ENCODE data around the gene LAGE3. TPM values are rescaled to one million over a fixed set of nuclear protein-coding genes. Genes with fewer than 3 reads are reported as not detected.

The LAGE3 gene
- total RNA-seq, 4 donors from 2014 or later: 16.3 to 21.3 (median 17.2) TPM

- Histone ChIP-seq H3K4me1 (peaks cover 0 to 43% (median 0%) of the 10 kb centered on the region in 3 donors), H3K36me3 (peaks cover 0 to 62% of the 10 kb centered on the region in 2 donors), H3K27me3 (no peaks in the 10 kb centered on the region), H3K27ac (peak overlapping the region; percentile 90 to 96 (median 93)), H3K4me3 (peak overlapping the region; percentile 79 to 83), H3K9me3 (no peaks in the 10 kb centered on the region)
- TF ChIP-seq EP300 (IDR thresholded peaks at IDR 0.05) (no peak), CTCF (IDR thresholded peaks at IDR 0.05) (no peak), POLR2AphosphoS5 (IDR thresholded peaks at IDR 0.05) (no peak), POLR2A (IDR thresholded peaks at IDR 0.05) (no peak)
- no peak for ATAC-seq
- WGBS, 2 donors (ENCODE audit: low coverage in 1 of 2): 0 to 25% methylated on average over 1 to 7 of the region's 28 CpGs
These were observed 40.8 kb downstream of the LAGE3 start for GRCh38 chrX:154437971-154438893.

GRCh38 chrX:154436983-154437752, 41.9 kb downstream of the LAGE3 start, which contains the start of gene GDI1:
GDI1 (plus strand) TSS chrX:154437154; CDS start chrX:154437255, 101 bp downstream.
- Histone ChIP-seq H3K36me3 (peaks cover 0 to 65% of the 10 kb centered on the region in 2 donors), H3K4me1 (peaks cover 0 to 39% (median 0%) of the 10 kb centered on the region in 3 donors), H3K27ac (peak within 1 kb of the TSS; percentile 90 to 96 (median 93)), H3K27me3 (no peaks in the 10 kb centered on the region), H3K9me3 (no peaks in the 10 kb centered on the region), H3K4me3 (peak within 1 kb of the TSS; percentile 79 to 83)
- ATAC-seq: peak; percentile 74
- peak; percentile 30 to 61 for TF ChIP-seq POLR2A (IDR thresholded peaks at IDR 0.05)
- TF ChIP-seq CTCF (IDR thresholded peaks at IDR 0.05): no peak
- peak; percentile 56 for TF ChIP-seq POLR2AphosphoS5 (IDR thresholded peaks at IDR 0.05)
- no CpG with 5 or more reads among the region's 93 CpGs for WGBS, 2 donors (ENCODE audit: low coverage in 1 of 2)

- TF ChIP-seq POLR2AphosphoS5 (IDR thresholded peaks at IDR 0.05): no peak
- TF ChIP-seq CTCF (IDR thresholded peaks at IDR 0.05): no peak
- no peak for TF ChIP-seq POLR2A (IDR thresholded peaks at IDR 0.05)
- H3K27ac ChIP-seq: peak overlapping the region; percentile 90 to 96 (median 93)
- peak overlapping the region; percentile 79 to 83 for H3K4me3 ChIP-seq
- peaks cover 0 to 65% of the 10 kb centered on the region in 2 donors for H3K36me3 ChIP-seq
- H3K9me3 ChIP-seq: no peaks in the 10 kb centered on the region
- peak; percentile 56 for ATAC-seq
- WGBS, 2 donors (ENCODE audit: low coverage in 1 of 2): 0 to 25% methylated on average over 1 to 6 of the region's 78 CpGs
- peaks cover 0 to 39% (median 0%) of the 10 kb centered on the region in 3 donors for H3K4me1 ChIP-seq
- H3K27me3 ChIP-seq: no peaks in the 10 kb centered on the region
These were observed 42.6 kb downstream of the LAGE3 start for GRCh38 chrX:154436374-154436982.

GRCh38 chrX:154435171-154435733, 43.8 kb downstream of the LAGE3 start:
- TF ChIP-seq EP300 (IDR thresholded peaks at IDR 0.05) (no peak), POLR2A (IDR thresholded peaks at IDR 0.05) (no peak), POLR2AphosphoS5 (IDR thresholded peaks at IDR 0.05) (no peak), CTCF (IDR thresholded peaks at IDR 0.05) (no peak)
- Histone ChIP-seq H3K4me1 (peaks cover 0 to 43% (median 0%) of the 10 kb centered on the region in 3 donors), H3K27ac (no peak overlapping the region), H3K9me3 (no peaks in the 10 kb centered on the region), H3K4me3 (no peak overlapping the region), H3K27me3 (no peaks in the 10 kb centered on the region), H3K36me3 (peaks cover 0 to 54% of the 10 kb centered on the region in 2 donors)
- 100% methylated on average over 5 of the region's 19 CpGs; no CpG with 5 or more reads in 1 of the 2 donors for WGBS, 2 donors (ENCODE audit: low coverage in 1 of 2)
- ATAC-seq: no peak

All from gastroesophageal sphincter (tissue), 4 donors.